Stimulated activated CD8-positive, alpha-beta memory T cell treated with anti-CD3 and anti-CD28 coated beads, Interleukin-12 subunit alpha, Interleukin-12 subunit beta, amount 100 ng/mL, for 24 hours (primary cell): ENCODE data around the gene CRYGS.
"Not testable (repeated sequence)": the region's sequence is repeated elsewhere in the genome, so short reads cannot be mapped to it uniquely, and the experiment has no call there.

Experiments used
- DNase-seq: peaks from one replicate; pipeline ENCODE4 v3.0.0-alpha.2; 2020; ENCODE audit errors: extremely low read depth

The CRYGS gene

GRCh38 chr3:186544281-186544680 is at the start of gene CRYGS:
CRYGS (minus strand) TSS chr3:186544380; CDS start chr3:186544326, 54 bp downstream.
- DNase-seq = no peak

- no peak for DNase-seq
Measured at GRCh38 chr3:186593862-186594261, 49.7 kb upstream of the CRYGS start.

GRCh38 chr3:186592682-186593081 is 48.5 kb upstream of the CRYGS start:
- DNase-seq = no peak

- DNase-seq = no peak
Measured at GRCh38 chr3:186590580-186591295, 46.6 kb upstream of the CRYGS start.

- no peak for DNase-seq
Measured at GRCh38 chr3:186589856-186590579, 45.8 kb upstream of the CRYGS start.

GRCh38 chr3:186589121-186589520 is 44.9 kb upstream of the CRYGS start:
- no peak for DNase-seq

- DNase-seq = no peak
Measured at GRCh38 chr3:186588632-186589031, 44.5 kb upstream of the CRYGS start.

GRCh38 chr3:186587183-186587582 is 43.0 kb upstream of the CRYGS start:
- no peak for DNase-seq

- not testable (repeated sequence) for DNase-seq
Measured at GRCh38 chr3:186586245-186586644, 42.1 kb upstream of the CRYGS start.

GRCh38 chr3:186583831-186584230 is 39.7 kb upstream of the CRYGS start:
- no peak for DNase-seq

GRCh38 chr3:186582541-186582940 is 38.4 kb upstream of the CRYGS start:
- DNase-seq = no peak

- no peak for DNase-seq
Measured at GRCh38 chr3:186580785-186581184, 36.6 kb upstream of the CRYGS start.

GRCh38 chr3:186577521-186577920 is 33.3 kb upstream of the CRYGS start:
- DNase-seq = no peak

- no peak for DNase-seq
Measured at GRCh38 chr3:186571644-186572013, 27.4 kb upstream of the CRYGS start.

GRCh38 chr3:186570941-186571643 is 26.9 kb upstream of the CRYGS start:
- DNase-seq = no peak

- DNase-seq = peak; percentile 98
Measured at GRCh38 chr3:186570096-186570940, 26.1 kb upstream of the CRYGS start, which contains the start of gene DNAJB11. DNAJB11 (plus strand) TSS chr3:186570720; CDS start chr3:186570898, 178 bp downstream.

GRCh38 chr3:186569779-186570095 is 25.6 kb upstream of the CRYGS start:
- DNase-seq = no peak

GRCh38 chr3:186569361-186569760 is 25.2 kb upstream of the CRYGS start:
- DNase-seq = not testable (repeated sequence)

- peak; percentile 80 for DNase-seq
Measured at GRCh38 chr3:186567072-186567921, 23.1 kb upstream of the CRYGS start, which contains the start of gene TBCCD1. TBCCD1 (minus strand) TSS chr3:186567339; CDS start chr3:186564329, 3,010 bp downstream.

- no peak for DNase-seq
Measured at GRCh38 chr3:186566772-186567071, 22.5 kb upstream of the CRYGS start.

GRCh38 chr3:186564586-186564985 is 20.4 kb upstream of the CRYGS start:
- DNase-seq = no peak
